Measurements from ENCODE around the gene GBGT1.

GBGT1 gene

DNA sequence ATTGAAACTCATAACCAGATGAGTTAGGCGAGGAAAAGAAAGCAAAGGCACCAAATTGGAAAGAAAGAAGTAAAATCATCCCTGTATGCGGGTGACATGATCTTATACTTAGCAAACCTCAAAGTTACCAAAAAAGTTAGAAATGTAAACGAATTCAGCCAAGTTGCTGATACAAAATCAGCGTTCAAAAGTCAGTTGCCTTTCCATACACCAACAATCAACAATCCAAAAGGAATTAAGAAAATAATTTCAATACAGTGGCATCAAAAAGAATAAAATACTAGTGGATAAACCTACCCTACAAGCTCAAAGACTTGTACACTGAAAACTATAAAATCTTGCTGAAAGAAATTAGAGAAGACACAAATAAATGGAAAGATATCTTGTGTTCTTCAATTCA lies 30.9 kb upstream of the GBGT1 start:
- no peak for FAIRE-seq
- no peak for TF ChIP-seq TAF1 (IDR thresholded peaks at IDR 0.05; ENCODE audit: low read depth, low read length)
- TF ChIP-seq SPI1 (IDR thresholded peaks at IDR 0.05; ENCODE audit: low read depth, low read length), result no peak
- TF ChIP-seq PAX5 (IDR thresholded peaks at IDR 0.05; ENCODE audit: insufficient read depth, low read length, severe bottlenecking), result no peak
- TF ChIP-seq POLR2AphosphoS5 (IDR thresholded peaks at IDR 0.05; ENCODE audit: low read depth, low read length), result no peak
- TF ChIP-seq POLR2A (IDR thresholded peaks at IDR 0.05; ENCODE audit: low read depth, low read length), result no peak
- TF ChIP-seq POU2F2 (IDR thresholded peaks at IDR 0.05; ENCODE audit: low read depth, low read length), result no peak
- DNase-seq (ENCODE audit: insufficient read length, low spot score), result no peak

DNA sequence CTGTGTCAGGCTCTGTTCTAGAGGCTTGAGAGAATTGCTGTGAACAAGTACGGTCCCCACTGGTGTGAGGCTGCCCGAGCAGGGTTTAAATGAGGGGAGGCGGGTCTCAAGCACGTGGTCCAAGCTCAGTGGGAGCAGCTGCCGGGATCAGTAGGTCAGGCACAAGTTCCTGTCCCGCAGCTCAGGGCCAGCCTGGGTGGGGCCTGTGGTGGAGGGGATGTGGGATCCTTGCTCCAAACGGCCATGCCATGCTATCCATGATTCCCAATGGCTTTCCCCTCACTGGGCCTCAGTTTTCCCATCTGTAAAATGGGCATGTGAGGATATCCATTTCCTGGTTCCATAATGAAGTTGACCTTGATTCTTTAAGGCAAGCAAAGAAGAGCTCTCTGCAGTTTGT lies 28.3 kb upstream of the GBGT1 start:
- TF ChIP-seq POU2F2 (IDR thresholded peaks at IDR 0.05; ENCODE audit: low read depth, low read length) (no peak), SPI1 (IDR thresholded peaks at IDR 0.05; ENCODE audit: low read depth, low read length) (no peak)
- FAIRE-seq, result no peak

DNA sequence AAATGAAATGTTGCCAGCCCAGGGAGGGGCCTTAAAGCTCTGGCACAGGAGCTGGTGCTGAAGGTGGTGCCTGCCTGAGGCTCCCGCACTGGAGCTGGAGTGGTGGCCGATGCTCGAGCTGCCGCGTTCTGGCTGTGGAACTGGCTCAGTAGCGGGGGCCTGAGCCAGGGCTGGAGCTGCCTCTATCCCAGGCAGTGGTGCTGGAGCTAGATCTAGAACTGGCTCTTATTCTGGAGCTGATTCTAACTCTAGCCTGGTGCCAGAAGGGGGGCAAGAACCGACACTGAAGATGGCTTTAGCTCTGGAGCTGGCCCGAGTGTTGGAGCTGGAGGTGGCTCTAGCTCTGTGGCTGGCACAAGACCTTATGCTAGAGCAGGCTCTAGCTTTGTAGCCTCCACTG lies 26.1 kb upstream of the GBGT1 start:
- DNase-seq (ENCODE audit: insufficient read length, low spot score), result no peak
- FAIRE-seq, result no peak

More for the DNA sequence above, 28.3 kb upstream of the GBGT1 start:
- DNase-seq (ENCODE audit: insufficient read length, low spot score), result no peak

DNA sequence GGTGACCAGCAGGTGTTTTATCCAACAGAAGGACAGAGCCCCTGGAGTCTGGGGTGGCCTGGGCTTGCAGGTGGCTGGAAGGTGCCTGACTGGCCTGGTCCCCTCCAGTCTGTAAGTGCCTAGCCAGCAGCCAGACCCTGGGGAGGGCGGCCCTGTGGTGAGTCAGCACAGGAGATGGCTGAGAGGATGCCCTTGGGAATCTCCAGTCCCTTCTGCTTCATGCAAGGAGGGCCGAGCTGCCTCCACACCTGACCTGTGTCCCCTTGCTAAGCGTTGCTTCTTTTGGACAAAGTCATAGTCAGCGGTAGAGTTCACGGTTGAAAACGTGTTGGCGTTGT lies 25.1 kb upstream of the GBGT1 start:
- FAIRE-seq (no peak), DNase-seq (ENCODE audit: insufficient read length, low spot score) (no peak)
- TF ChIP-seq POU2F2 (IDR thresholded peaks at IDR 0.05; ENCODE audit: low read depth, low read length), result no peak
- no peak for TF ChIP-seq SPI1 (IDR thresholded peaks at IDR 0.05; ENCODE audit: low read depth, low read length)
- no peak for TF ChIP-seq POLR2AphosphoS5 (IDR thresholded peaks at IDR 0.05; ENCODE audit: low read depth, low read length)

More for the DNA sequence above, 26.1 kb upstream of the GBGT1 start:
- TF ChIP-seq POLR2AphosphoS5 (IDR thresholded peaks at IDR 0.05; ENCODE audit: low read depth, low read length) (no peak), POLR2A (IDR thresholded peaks at IDR 0.05; ENCODE audit: low read depth, low read length) (no peak), PAX5 (IDR thresholded peaks at IDR 0.05; ENCODE audit: insufficient read depth, low read length, severe bottlenecking) (no peak), SPI1 (IDR thresholded peaks at IDR 0.05; ENCODE audit: low read depth, low read length) (no peak), TAF1 (IDR thresholded peaks at IDR 0.05; ENCODE audit: low read depth, low read length) (no peak), POU2F2 (IDR thresholded peaks at IDR 0.05; ENCODE audit: low read depth, low read length) (no peak)

DNA sequence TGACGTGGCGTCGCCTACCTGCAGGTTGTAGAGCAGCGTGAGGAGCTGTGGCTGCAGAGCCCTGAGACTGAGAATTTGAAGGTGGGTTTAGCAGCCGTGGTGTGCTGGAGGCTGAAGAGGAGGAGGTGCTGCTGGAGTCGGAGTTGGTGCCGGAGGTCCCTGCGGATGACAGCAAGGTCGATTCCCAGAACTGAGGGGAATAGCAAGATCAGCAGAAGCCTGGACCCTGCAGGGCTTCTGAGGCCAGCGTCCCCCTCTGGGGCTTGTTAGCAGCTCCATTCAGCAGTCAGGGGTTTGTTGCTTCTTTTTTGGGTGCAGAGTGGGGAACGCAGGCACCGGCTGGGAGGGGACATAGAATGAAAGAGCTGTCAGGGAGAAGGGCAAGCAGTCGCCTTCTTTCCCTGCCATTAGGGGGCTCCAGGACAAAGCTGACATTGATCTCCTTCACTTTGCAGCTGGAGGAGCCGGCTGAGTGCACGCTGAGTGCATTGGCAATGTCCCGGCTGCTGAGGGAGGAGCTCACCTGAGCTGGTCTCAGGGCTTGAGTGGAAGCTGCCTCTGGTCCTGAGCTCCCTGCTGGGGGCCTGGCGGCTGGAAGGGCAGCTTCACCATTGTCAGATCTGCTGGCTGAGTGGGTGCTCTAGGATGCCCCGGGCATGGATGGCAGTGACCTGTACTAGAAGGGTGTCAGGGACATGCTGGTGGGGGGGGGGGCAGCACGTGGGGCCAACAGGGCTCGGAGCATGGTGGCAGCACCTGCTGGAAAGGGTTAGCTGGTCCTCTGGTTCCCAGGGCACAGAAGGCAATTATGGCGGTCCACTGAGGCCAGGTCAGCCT lies 24.5 kb upstream of the GBGT1 start:
- FAIRE-seq (no peak), DNase-seq (ENCODE audit: insufficient read length, low spot score) (no peak)
- no peak for TF ChIP-seq TAF1 (IDR thresholded peaks at IDR 0.05; ENCODE audit: low read depth, low read length)
- TF ChIP-seq POLR2AphosphoS5 (IDR thresholded peaks at IDR 0.05; ENCODE audit: low read depth, low read length), result no peak
- no peak for TF ChIP-seq POU2F2 (IDR thresholded peaks at IDR 0.05; ENCODE audit: low read depth, low read length)
- TF ChIP-seq POLR2A (IDR thresholded peaks at IDR 0.05; ENCODE audit: low read depth, low read length), result no peak
- TF ChIP-seq SPI1 (IDR thresholded peaks at IDR 0.05; ENCODE audit: low read depth, low read length), result no peak
- TF ChIP-seq PAX5 (IDR thresholded peaks at IDR 0.05; ENCODE audit: insufficient read depth, low read length, severe bottlenecking), result no peak

GRCh38 chr9:133187561-133188005 lies 23.9 kb upstream of the GBGT1 start:
- DNase-seq (ENCODE audit: insufficient read length, low spot score) (no peak), FAIRE-seq (no peak)
- TF ChIP-seq TAF1 (IDR thresholded peaks at IDR 0.05; ENCODE audit: low read depth, low read length) (no peak), SPI1 (IDR thresholded peaks at IDR 0.05; ENCODE audit: low read depth, low read length) (no peak), POU2F2 (IDR thresholded peaks at IDR 0.05; ENCODE audit: low read depth, low read length) (no peak), PAX5 (IDR thresholded peaks at IDR 0.05; ENCODE audit: insufficient read depth, low read length, severe bottlenecking) (no peak), POLR2A (IDR thresholded peaks at IDR 0.05; ENCODE audit: low read depth, low read length) (no peak), POLR2AphosphoS5 (IDR thresholded peaks at IDR 0.05; ENCODE audit: low read depth, low read length) (no peak)

DNA sequence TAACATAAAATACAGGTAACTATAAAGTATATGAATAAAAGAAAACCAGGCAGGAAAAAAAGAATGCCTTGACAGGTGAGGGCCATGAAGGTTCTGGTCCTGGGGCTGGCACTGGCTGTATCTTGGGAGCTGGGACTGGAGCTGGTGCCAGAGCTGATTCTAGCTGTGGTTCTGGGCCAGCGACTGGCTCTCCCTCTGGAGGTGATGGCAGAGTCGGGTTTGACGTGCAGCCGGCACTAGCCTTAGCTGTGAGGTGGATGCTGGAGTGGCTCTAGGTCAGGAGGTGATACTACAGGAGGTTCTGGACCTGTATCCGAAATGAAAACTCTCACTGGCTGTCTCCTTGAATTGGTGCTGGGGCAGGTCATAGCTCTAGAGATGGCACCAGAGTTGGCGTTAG lies 23.0 kb upstream of the GBGT1 start:
- TF ChIP-seq POLR2AphosphoS5 (IDR thresholded peaks at IDR 0.05; ENCODE audit: low read depth, low read length) (no peak), TAF1 (IDR thresholded peaks at IDR 0.05; ENCODE audit: low read depth, low read length) (no peak), PAX5 (IDR thresholded peaks at IDR 0.05; ENCODE audit: insufficient read depth, low read length, severe bottlenecking) (no peak), SPI1 (IDR thresholded peaks at IDR 0.05; ENCODE audit: low read depth, low read length) (no peak), POLR2A (IDR thresholded peaks at IDR 0.05; ENCODE audit: low read depth, low read length) (no peak), POU2F2 (IDR thresholded peaks at IDR 0.05; ENCODE audit: low read depth, low read length) (no peak)
- FAIRE-seq, result no peak

GRCh38 chr9:133184971-133185370 lies 21.3 kb upstream of the GBGT1 start:
- TF ChIP-seq POLR2AphosphoS5 (IDR thresholded peaks at IDR 0.05; ENCODE audit: low read depth, low read length) (no peak), TAF1 (IDR thresholded peaks at IDR 0.05; ENCODE audit: low read depth, low read length) (no peak), POU2F2 (IDR thresholded peaks at IDR 0.05; ENCODE audit: low read depth, low read length) (no peak), SPI1 (IDR thresholded peaks at IDR 0.05; ENCODE audit: low read depth, low read length) (no peak), POLR2A (IDR thresholded peaks at IDR 0.05; ENCODE audit: low read depth, low read length) (no peak), PAX5 (IDR thresholded peaks at IDR 0.05; ENCODE audit: insufficient read depth, low read length, severe bottlenecking) (no peak)
- DNase-seq (ENCODE audit: insufficient read length, low spot score), result no peak
- FAIRE-seq, result no peak

More for the DNA sequence above, 23.0 kb upstream of the GBGT1 start:
- no peak for DNase-seq (ENCODE audit: insufficient read length, low spot score)

DNA sequence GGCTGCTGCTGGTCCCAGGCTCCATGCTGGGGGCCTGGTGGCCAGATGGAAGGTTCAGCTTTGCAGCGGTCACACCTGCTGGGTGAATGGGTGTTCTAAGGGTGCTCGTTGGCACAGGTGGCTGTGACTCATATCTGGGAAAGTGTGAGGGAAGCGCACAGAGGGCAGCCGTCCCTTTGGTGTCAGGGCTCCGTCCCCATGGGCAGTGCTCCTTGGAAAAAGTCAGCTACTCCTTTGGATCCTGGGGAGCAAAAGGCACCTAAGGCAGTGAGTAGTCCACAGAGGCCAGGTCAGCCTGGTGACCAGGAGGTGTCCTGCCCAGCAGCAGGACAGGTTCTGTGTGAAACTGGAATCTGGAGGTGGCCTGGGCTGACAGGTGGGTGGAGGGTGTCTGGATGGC lies 18.4 kb upstream of the GBGT1 start:
- TF ChIP-seq POLR2A (IDR thresholded peaks at IDR 0.05; ENCODE audit: low read depth, low read length) (no peak), TAF1 (IDR thresholded peaks at IDR 0.05; ENCODE audit: low read depth, low read length) (no peak), SPI1 (IDR thresholded peaks at IDR 0.05; ENCODE audit: low read depth, low read length) (no peak), POU2F2 (IDR thresholded peaks at IDR 0.05; ENCODE audit: low read depth, low read length) (no peak), PAX5 (IDR thresholded peaks at IDR 0.05; ENCODE audit: insufficient read depth, low read length, severe bottlenecking) (no peak), POLR2AphosphoS5 (IDR thresholded peaks at IDR 0.05; ENCODE audit: low read depth, low read length) (no peak)
- DNase-seq (ENCODE audit: insufficient read length, low spot score) (no peak), FAIRE-seq (no peak)

GRCh38 chr9:133181561-133181960 lies 17.8 kb upstream of the GBGT1 start:
- TF ChIP-seq POLR2A (IDR thresholded peaks at IDR 0.05; ENCODE audit: low read depth, low read length), result no peak
- TF ChIP-seq TAF1 (IDR thresholded peaks at IDR 0.05; ENCODE audit: low read depth, low read length), result no peak
- TF ChIP-seq POLR2AphosphoS5 (IDR thresholded peaks at IDR 0.05; ENCODE audit: low read depth, low read length), result no peak
- no peak for TF ChIP-seq PAX5 (IDR thresholded peaks at IDR 0.05; ENCODE audit: insufficient read depth, low read length, severe bottlenecking)
- no peak for TF ChIP-seq SPI1 (IDR thresholded peaks at IDR 0.05; ENCODE audit: low read depth, low read length)
- TF ChIP-seq POU2F2 (IDR thresholded peaks at IDR 0.05; ENCODE audit: low read depth, low read length), result no peak
- DNase-seq (ENCODE audit: insufficient read length, low spot score) (no peak), FAIRE-seq (no peak)

Measured in GM12891 (cell line).